Activated CD4-positive, alpha-beta T cell treated with anti-CD3 and anti-CD28 coated beads for 36 hours (primary cell): ENCODE data around the gene MEIS3. TPM values are rescaled to one million over a fixed set of nuclear protein-coding genes. Genes with fewer than 3 reads are reported as not detected.
"Not testable (repeated sequence)": the region's sequence is repeated elsewhere in the genome, so short reads cannot be mapped to it uniquely, and the experiment has no call there.

Source experiments
- ATAC-seq: fragments of 200-7000 bp; cut with Tn5 transposase; one replicate; pipeline ENCODE4 v1.10.0; 2021; ENCODE audit warnings: mild to moderate bottlenecking, moderate library complexity
- CTCF ChIA-PET: fragments of 350-600 bp; sonication (Branson Sonifier 250); formaldehyde crosslinking; loops from one replicate; lab custom pipeline; 2021; ENCODE audit warnings: antibody characterized with exemption; lab: Charles Lee
- POLR2A ChIA-PET: fragments of 350-600 bp; sonication (Branson Sonifier 250); formaldehyde crosslinking; loops from one replicate; lab custom pipeline; 2021; ENCODE audit warnings: antibody characterized with exemption, inconsistent platforms; lab: Charles Lee
- DNase-seq: peaks from one replicate; pipeline ENCODE4 v3.0.0-alpha.2; 2020
- H3K27ac Mint-ChIP-seq: one replicate; pipeline ENCODE4 v1.8.0; 2021; ENCODE audit warnings: mixed read lengths
- H3K27me3 Mint-ChIP-seq: one replicate; pipeline ENCODE4 v1.8.0; 2021; ENCODE audit warnings: mixed read lengths
- H3K36me3 Mint-ChIP-seq: one replicate; pipeline ENCODE4 v1.8.0; 2021; ENCODE audit warnings: low read depth, mixed read lengths
- H3K4me1 Mint-ChIP-seq: one replicate; pipeline ENCODE4 v1.8.0; 2021; ENCODE audit warnings: mixed read lengths
- H3K4me3 Mint-ChIP-seq: one replicate; pipeline ENCODE4 v1.8.0; 2021; ENCODE audit warnings: mild to moderate bottlenecking, moderate library complexity, mixed read lengths
- H3K9me3 Mint-ChIP-seq: one replicate; pipeline ENCODE4 v1.8.0; 2021; ENCODE audit warnings: low read depth, mixed read lengths
- intact Hi-C, 2 experiments: fragments of 100-400 bp; cut with DNase I in 1 of 2; cut with micrococcal nuclease in 1 of 2; formaldehyde crosslinking; loops; one replicate each; pipeline versions ENCODE4 v1.14.2 to v1.15.1; 2022 to 2024; cut with DNase I, micrococcal nuclease
- total RNA-seq, 2 experiments: library from RNA; stranded (reverse); gene quantifications; one replicate each; pipeline ENCODE4 v1.2.3, GENCODE V29; 2021

Gene MEIS3
- total RNA-seq, 2 experiments from 2014 or later, result 0.28 TPM; not detected in 1

- intact Hi-C loops, H3K27me3 Mint-ChIP-seq, H3K4me3 Mint-ChIP-seq, H3K27ac Mint-ChIP-seq, ATAC-seq, DNase-seq, H3K9me3 Mint-ChIP-seq: not testable (repeated sequence)
- ChIA-PET CTCF (interaction anchor here (0.9 kb wide), 1 partner anchor 35 kb away, joined by 3 read pairs; the partner anchor contains the start of gene DHX34), POLR2A (interaction anchor here (0.7 kb wide), 1 partner anchor 257 kb away, joined by 4 read pairs; no protein-coding TSS in a partner anchor)
- Mint-ChIP-seq H3K36me3 (peaks cover 19% of the 10 kb centered on the region), H3K4me1 (peaks cover 13% of the 10 kb centered on the region)
Measured at GRCh38 chr19:47384533-47384932, 34.8 kb downstream of the MEIS3 start.

- H3K4me3 Mint-ChIP-seq, ATAC-seq, H3K27me3 Mint-ChIP-seq, H3K9me3 Mint-ChIP-seq, H3K27ac Mint-ChIP-seq, DNase-seq, intact Hi-C loops: not testable (repeated sequence)
- ChIA-PET POLR2A (interaction anchor here (0.7 kb wide), 1 partner anchor 256 kb away, joined by 4 read pairs; no protein-coding TSS in a partner anchor), CTCF (interaction anchor here (0.9 to 2.8 kb wide), 3 partner anchors 8 to 35 kb away, joined by 3 to 10 read pairs (median 3); partner anchors contain the start of gene DHX34)
- Mint-ChIP-seq H3K4me1 (peaks cover 13% of the 10 kb centered on the region), H3K36me3 (peaks cover 25% of the 10 kb centered on the region)
Measured at GRCh38 chr19:47383890-47384289, 35.4 kb downstream of the MEIS3 start.

GRCh38 chr19:47381653-47382279, 37.6 kb downstream of the MEIS3 start:
- peak overlapping the region; percentile 43 for H3K27ac Mint-ChIP-seq
- H3K4me1 Mint-ChIP-seq, result peaks cover 13% of the 10 kb centered on the region
- H3K27me3 Mint-ChIP-seq, result no peaks in the 10 kb centered on the region
- DNase-seq, result peak; percentile 22
- ChIA-PET CTCF (interaction anchor here (2.8 kb wide), 1 partner anchor 10 kb away, joined by 10 read pairs; no protein-coding TSS in a partner anchor), POLR2A (no interaction called here)
- no peak for ATAC-seq
- H3K4me3 Mint-ChIP-seq, result no peak overlapping the region
- intact Hi-C loops, result no loop called here
- peaks cover 30% of the 10 kb centered on the region for H3K36me3 Mint-ChIP-seq
- no peaks in the 10 kb centered on the region for H3K9me3 Mint-ChIP-seq

GRCh38 chr19:47381121-47381520, 38.2 kb downstream of the MEIS3 start:
- CTCF ChIA-PET, result interaction anchor here (2.8 kb wide), 1 partner anchor 10 kb away, joined by 10 read pairs; no protein-coding TSS in a partner anchor
- no peaks in the 10 kb centered on the region for H3K27me3 Mint-ChIP-seq
- H3K4me3 Mint-ChIP-seq, result no peak overlapping the region
- DNase-seq (no peak), ATAC-seq (no peak)
- no peaks in the 10 kb centered on the region for H3K9me3 Mint-ChIP-seq
- POLR2A ChIA-PET, result no interaction called here
- H3K27ac Mint-ChIP-seq, result no peak overlapping the region
- intact Hi-C loops, result no loop called here
- peaks cover 30% of the 10 kb centered on the region for H3K36me3 Mint-ChIP-seq
- peaks cover 13% of the 10 kb centered on the region for H3K4me1 Mint-ChIP-seq

GRCh38 chr19:47380559-47380958, 38.8 kb downstream of the MEIS3 start:
- CTCF ChIA-PET, result interaction anchor here (0.7 kb wide), 1 partner anchor 53 kb away, joined by 3 read pairs; no protein-coding TSS in a partner anchor
- intact Hi-C loops, result no loop called here
- Mint-ChIP-seq H3K27ac (no peak overlapping the region), H3K36me3 (peaks cover 32% of the 10 kb centered on the region), H3K9me3 (no peaks in the 10 kb centered on the region), H3K4me3 (no peak overlapping the region), H3K4me1 (peaks cover 13% of the 10 kb centered on the region), H3K27me3 (no peaks in the 10 kb centered on the region)
- no peak for ATAC-seq
- no peak for DNase-seq
- POLR2A ChIA-PET, result no interaction called here

- CTCF ChIA-PET, result interaction anchor here (0.6 to 0.7 kb wide), 2 partner anchors 54 to 86 kb away, joined by 3 read pairs; no protein-coding TSS in a partner anchor
- H3K27me3 Mint-ChIP-seq, result no peaks in the 10 kb centered on the region
- peaks cover 13% of the 10 kb centered on the region for H3K4me1 Mint-ChIP-seq
- POLR2A ChIA-PET, result no interaction called here
- intact Hi-C loops, result no loop called here
- no peak overlapping the region for H3K4me3 Mint-ChIP-seq
- DNase-seq (no peak), ATAC-seq (no peak)
- peaks cover 35% of the 10 kb centered on the region for H3K36me3 Mint-ChIP-seq
- H3K9me3 Mint-ChIP-seq, result no peaks in the 10 kb centered on the region
- no peak overlapping the region for H3K27ac Mint-ChIP-seq
Measured at GRCh38 chr19:47379381-47379938, 39.9 kb downstream of the MEIS3 start.

- POLR2A ChIA-PET, result no interaction called here
- DNase-seq, result no peak
- CTCF ChIA-PET, result interaction anchor here (0.6 kb wide), 1 partner anchor 223 kb away, joined by 3 read pairs; no protein-coding TSS in a partner anchor
- H3K27me3 Mint-ChIP-seq, result no peaks in the 10 kb centered on the region
- H3K4me3 Mint-ChIP-seq, result no peak overlapping the region
- no peak overlapping the region for H3K27ac Mint-ChIP-seq
- peaks cover 37% of the 10 kb centered on the region for H3K36me3 Mint-ChIP-seq
- peaks cover 10% of the 10 kb centered on the region for H3K4me1 Mint-ChIP-seq
- no peaks in the 10 kb centered on the region for H3K9me3 Mint-ChIP-seq
- intact Hi-C loops, result no loop called here
- no peak for ATAC-seq
Measured at GRCh38 chr19:47378246-47378645, 41.1 kb downstream of the MEIS3 start.

- DNase-seq, result no peak
- Mint-ChIP-seq H3K4me1 (peaks cover 7% of the 10 kb centered on the region), H3K27me3 (no peaks in the 10 kb centered on the region), H3K9me3 (no peaks in the 10 kb centered on the region), H3K4me3 (no peak overlapping the region), H3K36me3 (peaks cover 37% of the 10 kb centered on the region), H3K27ac (no peak overlapping the region)
- intact Hi-C loops, result no loop called here
- ChIA-PET CTCF (interaction anchor here (0.6 kb wide), 1 partner anchor 223 kb away, joined by 3 read pairs; no protein-coding TSS in a partner anchor), POLR2A (no interaction called here)
- no peak for ATAC-seq
Measured at GRCh38 chr19:47377801-47378200, 41.5 kb downstream of the MEIS3 start.

GRCh38 chr19:47377208-47377701, 42.1 kb downstream of the MEIS3 start:
- ChIA-PET POLR2A (no interaction called here), CTCF (no interaction called here)

GRCh38 chr19:47376589-47377144, 42.7 kb downstream of the MEIS3 start:
- intact Hi-C loops, result no loop called here
- no peaks in the 10 kb centered on the region for H3K9me3 Mint-ChIP-seq
- no peak for ATAC-seq
- peaks cover 34% of the 10 kb centered on the region for H3K36me3 Mint-ChIP-seq
- DNase-seq, result no peak
- H3K27me3 Mint-ChIP-seq, result no peaks in the 10 kb centered on the region
- no peak overlapping the region for H3K4me3 Mint-ChIP-seq
- POLR2A ChIA-PET, result no interaction called here
- H3K27ac Mint-ChIP-seq, result no peak overlapping the region
- H3K4me1 Mint-ChIP-seq, result peaks cover 4% of the 10 kb centered on the region
- CTCF ChIA-PET, result no interaction called here

More at GRCh38 chr19:47377208-47377701, 42.1 kb downstream of the MEIS3 start:
- Mint-ChIP-seq H3K27ac (no peak overlapping the region), H3K4me1 (peaks cover 7% of the 10 kb centered on the region), H3K9me3 (no peaks in the 10 kb centered on the region), H3K36me3 (peaks cover 36% of the 10 kb centered on the region), H3K4me3 (no peak overlapping the region), H3K27me3 (no peaks in the 10 kb centered on the region)
- no peak for DNase-seq
- ATAC-seq, result no peak
- intact Hi-C loops, result no loop called here

GRCh38 chr19:47375694-47376588, 43.4 kb downstream of the MEIS3 start:
- no peak overlapping the region for H3K27ac Mint-ChIP-seq
- peaks cover 28% of the 10 kb centered on the region for H3K36me3 Mint-ChIP-seq
- no peak for ATAC-seq
- no peak for DNase-seq
- H3K4me1 Mint-ChIP-seq, result no peaks in the 10 kb centered on the region
- no peaks in the 10 kb centered on the region for H3K27me3 Mint-ChIP-seq
- CTCF ChIA-PET, result no interaction called here
- intact Hi-C loops, result no loop called here
- H3K9me3 Mint-ChIP-seq, result no peaks in the 10 kb centered on the region
- POLR2A ChIA-PET, result no interaction called here
- no peak overlapping the region for H3K4me3 Mint-ChIP-seq
